HepG2 (cell line): ENCODE data around the gene PLXDC2. TPM values are rescaled to one million over a fixed set of nuclear protein-coding genes. Genes with fewer than 3 reads are reported as not detected.
A peak's percentile ranks its signal among the peaks of the same experiment; 100 is the strongest.

ENCODE experiments used
- BCL6 ChIP-seq: IDR thresholded peaks from 2 replicates; pipeline ENCODE4 v1.6.1; 2016; ENCODE audit warnings: missing genetic modification reagents, missing compliant biosample characterization
- BRD4 ChIP-seq: sonication (generic); formaldehyde crosslinking; IDR thresholded peaks from 2 replicates; pipeline ENCODE4 v1.4.0; 2020; ENCODE audit warnings: missing genetic modification reagents
- DPF2 ChIP-seq: sonication (generic); formaldehyde crosslinking; IDR thresholded peaks from 2 replicates; pipeline ENCODE4 v1.4.0; 2020; ENCODE audit warnings: mild to moderate bottlenecking, low read depth, missing genetic modification reagents, borderline replicate concordance
- GATAD2A ChIP-seq: IDR thresholded peaks from 2 replicates; pipeline ENCODE4 v1.6.1; 2016
- JUND ChIP-seq: sonication (generic); formaldehyde crosslinking; IDR thresholded peaks from 2 replicates; pipeline ENCODE4 v1.8.0; 2022; ENCODE audit warnings: mild to moderate bottlenecking, missing genetic modification reagents
- KDM1A ChIP-seq: IDR thresholded peaks from 2 replicates; pipeline ENCODE4 v1.6.1; 2016; ENCODE audit warnings: missing compliant biosample characterization
- PHF8 ChIP-seq: sonication (generic); formaldehyde crosslinking; IDR thresholded peaks from 2 replicates; pipeline ENCODE4 v1.5.0; 2020; ENCODE audit warnings: missing genetic modification reagents
- POLR2AphosphoS5 ChIP-seq: IDR thresholded peaks from 2 replicates; pipeline ENCODE4 v1.6.1; 2012; ENCODE audit warnings: low read depth, low read length
- RORA ChIP-seq: sonication (generic); formaldehyde crosslinking; IDR thresholded peaks from 2 replicates; pipeline ENCODE4 v1.5.0; 2020; ENCODE audit warnings: mild to moderate bottlenecking, missing genetic modification reagents, moderate library complexity
- SRF ChIP-seq: IDR thresholded peaks from 2 replicates; pipeline ENCODE4 v1.6.1; 2011; ENCODE audit warnings: mild to moderate bottlenecking, low read depth, low read length, moderate library complexity
- TBX2 ChIP-seq: sonication (generic); formaldehyde crosslinking; IDR thresholded peaks from 2 replicates; pipeline ENCODE4 v1.5.0; 2020; ENCODE audit warnings: missing genetic modification reagents, mild to moderate bottlenecking, borderline replicate concordance
- YY1 ChIP-seq: IDR thresholded peaks from 2 replicates; pipeline ENCODE4 v1.6.1; 2011; ENCODE audit warnings: low read length, low read depth, moderate library complexity, mild to moderate bottlenecking; ENCODE audit not compliant: insufficient read depth, insufficient replicate concordance
- ZIK1 ChIP-seq: sonication (generic); formaldehyde crosslinking; IDR thresholded peaks from 2 replicates; pipeline ENCODE4 v1.5.0; 2020; ENCODE audit warnings: mild to moderate bottlenecking, low read depth, missing genetic modification reagents, borderline replicate concordance
- ZNF652 ChIP-seq: IDR thresholded peaks from 2 replicates; pipeline ENCODE4 v1.6.1; 2016; ENCODE audit warnings: low read depth, borderline replicate concordance
- polyA plus RNA-seq, 8 experiments: library from polyadenylated mRNA; depleted of rRNA in 3 of 8; stranded (reverse) in 7 of 8; unstranded in 1 of 8; fragments of >200 nt; fragmentation: Illumina TruSeq in 4 of 8; extraction: Trizol in 4 of 8; gene quantifications; 2 replicates each; pipeline versions ENCODE4 v1.2.1 to v1.2.3, GENCODE V29; 2011 to 2016; ENCODE audit warnings: low read depth in 4 of 8, missing spikeins in 1 of 8, mixed read lengths in 1 of 8; ENCODE audit not compliant: insufficient read depth in 1 of 8
- total RNA-seq, 5 experiments: library from RNA; depleted of rRNA; stranded (reverse); fragments of >200 nt; fragmentation: Illumina TruSeq; extraction: Trizol; gene quantifications; 2 replicates each; pipeline ENCODE4 v1.2.3, GENCODE V29; 2016; ENCODE audit warnings: low read depth in 1 of 5
- TF ChIP-seq, protein P1 (sequence below): sonication (generic); formaldehyde crosslinking; IDR thresholded peaks from 2 replicates; pipeline ENCODE4 v1.4.0; 2020; ENCODE audit warnings: missing genetic modification reagents
- TF ChIP-seq, protein P2 (sequence below): sonication (generic); formaldehyde crosslinking; IDR thresholded peaks from 2 replicates; pipeline ENCODE4 v1.5.0; 2020; ENCODE audit warnings: missing genetic modification reagents
- TF ChIP-seq, protein P3 (sequence below): sonication (generic); formaldehyde crosslinking; IDR thresholded peaks from 2 replicates; pipeline ENCODE4 v1.8.1; 2023; ENCODE audit warnings: missing genetic modification reagents, mild to moderate bottlenecking, borderline replicate concordance
- TF ChIP-seq, protein P4 (sequence below): sonication (generic); formaldehyde crosslinking; IDR thresholded peaks from 2 replicates; pipeline ENCODE4 v1.4.0; 2020; ENCODE audit warnings: mild to moderate bottlenecking, missing genetic modification reagents, borderline replicate concordance
- TF ChIP-seq, protein P5 (sequence below): sonication (generic); formaldehyde crosslinking; IDR thresholded peaks from 2 replicates; pipeline ENCODE4 v1.4.0; 2020; ENCODE audit warnings: missing genetic modification reagents

Gene PLXDC2
- total and polyA plus RNA-seq, 2 of the 13 experiments (the other 11 are each of a cell fraction or from before 2014, with no cell fraction given): 2.1 to 2.4 TPM

DNA sequence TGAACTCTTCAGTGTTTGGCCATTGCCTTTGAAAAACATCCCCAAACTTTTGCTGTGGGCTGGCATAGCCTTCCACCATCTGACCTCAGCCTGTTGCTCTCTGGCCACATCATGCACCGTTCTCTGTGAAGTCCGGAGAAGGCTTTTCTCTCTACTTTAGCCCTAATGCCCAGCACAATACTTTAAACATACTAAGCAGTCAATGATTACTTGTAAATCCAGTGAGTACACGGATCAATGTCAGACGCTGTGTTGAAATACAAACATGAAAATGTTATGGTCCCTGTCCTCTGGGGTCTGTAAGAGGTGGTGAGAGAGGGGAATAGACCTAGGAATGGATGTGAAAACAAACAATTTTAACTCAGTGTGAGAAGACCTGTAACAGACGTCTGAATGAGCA lies 297.9 kb downstream of the PLXDC2 start (continued):
- TF ChIP-seq ZIK1 (CRISPR knock-in tag): no peak
- TF ChIP-seq TBX2: no peak
- TF ChIP-seq JUND (CRISPR knock-in tag): no peak
- no peak for TF ChIP-seq PHF8
- TF ChIP-seq SRF: no peak
- TF ChIP-seq GATAD2A (CRISPR knock-in tag): peak; percentile 68; the same call in 1 of the 2 replicates
- TF ChIP-seq YY1: no peak
- no peak for TF ChIP-seq KDM1A (CRISPR knock-in tag)
- TF ChIP-seq RORA (CRISPR knock-in tag): no peak
- peak; percentile 70 for TF ChIP-seq BCL6 (CRISPR knock-in tag)
- TF ChIP-seq, protein P1, sequence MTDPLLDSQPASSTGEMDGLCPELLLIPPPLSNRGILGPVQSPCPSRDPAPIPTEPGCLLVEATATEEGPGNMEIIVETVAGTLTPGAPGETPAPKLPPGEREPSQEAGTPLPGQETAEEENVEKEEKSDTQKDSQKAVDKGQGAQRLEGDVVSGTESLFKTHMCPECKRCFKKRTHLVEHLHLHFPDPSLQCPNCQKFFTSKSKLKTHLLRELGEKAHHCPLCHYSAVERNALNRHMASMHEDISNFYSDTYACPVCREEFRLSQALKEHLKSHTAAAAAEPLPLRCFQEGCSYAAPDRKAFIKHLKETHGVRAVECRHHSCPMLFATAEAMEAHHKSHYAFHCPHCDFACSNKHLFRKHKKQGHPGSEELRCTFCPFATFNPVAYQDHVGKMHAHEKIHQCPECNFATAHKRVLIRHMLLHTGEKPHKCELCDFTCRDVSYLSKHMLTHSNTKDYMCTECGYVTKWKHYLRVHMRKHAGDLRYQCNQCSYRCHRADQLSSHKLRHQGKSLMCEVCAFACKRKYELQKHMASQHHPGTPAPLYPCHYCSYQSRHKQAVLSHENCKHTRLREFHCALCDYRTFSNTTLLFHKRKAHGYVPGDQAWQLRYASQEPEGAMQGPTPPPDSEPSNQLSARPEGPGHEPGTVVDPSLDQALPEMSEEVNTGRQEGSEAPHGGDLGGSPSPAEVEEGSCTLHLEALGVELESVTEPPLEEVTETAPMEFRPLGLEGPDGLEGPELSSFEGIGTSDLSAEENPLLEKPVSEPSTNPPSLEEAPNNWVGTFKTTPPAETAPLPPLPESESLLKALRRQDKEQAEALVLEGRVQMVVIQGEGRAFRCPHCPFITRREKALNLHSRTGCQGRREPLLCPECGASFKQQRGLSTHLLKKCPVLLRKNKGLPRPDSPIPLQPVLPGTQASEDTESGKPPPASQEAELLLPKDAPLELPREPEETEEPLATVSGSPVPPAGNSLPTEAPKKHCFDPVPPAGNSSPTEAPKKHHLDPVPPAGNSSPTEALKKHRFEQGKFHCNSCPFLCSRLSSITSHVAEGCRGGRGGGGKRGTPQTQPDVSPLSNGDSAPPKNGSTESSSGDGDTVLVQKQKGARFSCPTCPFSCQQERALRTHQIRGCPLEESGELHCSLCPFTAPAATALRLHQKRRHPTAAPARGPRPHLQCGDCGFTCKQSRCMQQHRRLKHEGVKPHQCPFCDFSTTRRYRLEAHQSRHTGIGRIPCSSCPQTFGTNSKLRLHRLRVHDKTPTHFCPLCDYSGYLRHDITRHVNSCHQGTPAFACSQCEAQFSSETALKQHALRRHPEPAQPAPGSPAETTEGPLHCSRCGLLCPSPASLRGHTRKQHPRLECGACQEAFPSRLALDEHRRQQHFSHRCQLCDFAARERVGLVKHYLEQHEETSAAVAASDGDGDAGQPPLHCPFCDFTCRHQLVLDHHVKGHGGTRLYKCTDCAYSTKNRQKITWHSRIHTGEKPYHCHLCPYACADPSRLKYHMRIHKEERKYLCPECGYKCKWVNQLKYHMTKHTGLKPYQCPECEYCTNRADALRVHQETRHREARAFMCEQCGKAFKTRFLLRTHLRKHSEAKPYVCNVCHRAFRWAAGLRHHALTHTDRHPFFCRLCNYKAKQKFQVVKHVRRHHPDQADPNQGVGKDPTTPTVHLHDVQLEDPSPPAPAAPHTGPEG: no peak
- TF ChIP-seq, protein P2, sequence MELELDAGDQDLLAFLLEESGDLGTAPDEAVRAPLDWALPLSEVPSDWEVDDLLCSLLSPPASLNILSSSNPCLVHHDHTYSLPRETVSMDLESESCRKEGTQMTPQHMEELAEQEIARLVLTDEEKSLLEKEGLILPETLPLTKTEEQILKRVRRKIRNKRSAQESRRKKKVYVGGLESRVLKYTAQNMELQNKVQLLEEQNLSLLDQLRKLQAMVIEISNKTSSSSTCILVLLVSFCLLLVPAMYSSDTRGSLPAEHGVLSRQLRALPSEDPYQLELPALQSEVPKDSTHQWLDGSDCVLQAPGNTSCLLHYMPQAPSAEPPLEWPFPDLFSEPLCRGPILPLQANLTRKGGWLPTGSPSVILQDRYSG: no peak
- TF ChIP-seq, protein P3, sequence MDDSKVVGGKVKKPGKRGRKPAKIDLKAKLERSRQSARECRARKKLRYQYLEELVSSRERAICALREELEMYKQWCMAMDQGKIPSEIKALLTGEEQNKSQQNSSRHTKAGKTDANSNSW (CRISPR knock-in tag): no peak
- TF ChIP-seq, protein P4, sequence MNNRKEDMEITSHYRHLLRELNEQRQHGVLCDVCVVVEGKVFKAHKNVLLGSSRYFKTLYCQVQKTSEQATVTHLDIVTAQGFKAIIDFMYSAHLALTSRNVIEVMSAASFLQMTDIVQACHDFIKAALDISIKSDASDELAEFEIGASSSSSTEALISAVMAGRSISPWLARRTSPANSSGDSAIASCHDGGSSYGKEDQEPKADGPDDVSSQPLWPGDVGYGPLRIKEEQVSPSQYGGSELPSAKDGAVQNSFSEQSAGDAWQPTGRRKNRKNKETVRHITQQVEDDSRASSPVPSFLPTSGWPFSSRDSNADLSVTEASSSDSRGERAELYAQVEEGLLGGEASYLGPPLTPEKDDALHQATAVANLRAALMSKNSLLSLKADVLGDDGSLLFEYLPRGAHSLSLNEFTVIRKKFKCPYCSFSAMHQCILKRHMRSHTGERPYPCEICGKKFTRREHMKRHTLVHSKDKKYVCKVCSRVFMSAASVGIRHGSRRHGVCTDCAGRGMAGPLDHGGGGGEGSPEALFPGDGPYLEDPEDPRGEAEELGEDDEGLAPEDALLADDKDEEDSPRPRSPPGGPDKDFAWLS: no peak
- no peak for TF ChIP-seq DPF2 (CRISPR knock-in tag)
- TF ChIP-seq POLR2AphosphoS5: no peak
- no peak for TF ChIP-seq ZNF652 (CRISPR knock-in tag)
- no peak for TF ChIP-seq BRD4 (CRISPR knock-in tag)
- TF ChIP-seq, protein P5, sequence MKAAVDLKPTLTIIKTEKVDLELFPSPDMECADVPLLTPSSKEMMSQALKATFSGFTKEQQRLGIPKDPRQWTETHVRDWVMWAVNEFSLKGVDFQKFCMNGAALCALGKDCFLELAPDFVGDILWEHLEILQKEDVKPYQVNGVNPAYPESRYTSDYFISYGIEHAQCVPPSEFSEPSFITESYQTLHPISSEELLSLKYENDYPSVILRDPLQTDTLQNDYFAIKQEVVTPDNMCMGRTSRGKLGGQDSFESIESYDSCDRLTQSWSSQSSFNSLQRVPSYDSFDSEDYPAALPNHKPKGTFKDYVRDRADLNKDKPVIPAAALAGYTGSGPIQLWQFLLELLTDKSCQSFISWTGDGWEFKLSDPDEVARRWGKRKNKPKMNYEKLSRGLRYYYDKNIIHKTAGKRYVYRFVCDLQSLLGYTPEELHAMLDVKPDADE: no peak
